Activated naive CD4-positive, alpha-beta T cell treated with anti-CD3 and anti-CD28 coated beads for 36 hours (primary cell): ENCODE results near the gene MAP4K1. TPM values are rescaled to one million over a fixed set of nuclear protein-coding genes. Genes with fewer than 3 reads are reported as not detected.

ENCODE experiments used
- CTCF ChIA-PET: fragments of 350-600 bp; sonication (Branson Sonifier 250); formaldehyde crosslinking; loops from one replicate; lab custom pipeline; 2021; ENCODE audit warnings: antibody characterized with exemption; lab: Charles Lee
- DNase-seq: peaks from one replicate; pipeline ENCODE4 v3.0.0-alpha.2; 2020
- H3K27ac Mint-ChIP-seq: one replicate; pipeline ENCODE4 v1.8.0; 2021; ENCODE audit warnings: mild to moderate bottlenecking, mixed read lengths
- H3K27me3 Mint-ChIP-seq: one replicate; pipeline ENCODE4 v1.8.0; 2021; ENCODE audit warnings: low read depth, mixed read lengths
- H3K36me3 Mint-ChIP-seq: one replicate; pipeline ENCODE4 v1.8.0; 2021; ENCODE audit warnings: low read depth, mixed read lengths
- H3K4me1 Mint-ChIP-seq: one replicate; pipeline ENCODE4 v1.8.0; 2021; ENCODE audit warnings: low read depth, mixed read lengths
- H3K4me3 Mint-ChIP-seq: one replicate; pipeline ENCODE4 v1.8.0; 2021; ENCODE audit warnings: mild to moderate bottlenecking, moderate library complexity, mixed read lengths
- H3K9me3 Mint-ChIP-seq: one replicate; pipeline ENCODE4 v1.8.0; 2021; ENCODE audit warnings: mixed read lengths
- intact Hi-C: fragments of 100-400 bp; cut with micrococcal nuclease; formaldehyde crosslinking; loops from one replicate; pipeline ENCODE4 v1.15.1; 2023
- total RNA-seq, 2 experiments: library from RNA; stranded (reverse); gene quantifications; one replicate each; pipeline ENCODE4 v1.2.3, GENCODE V29; 2021

Gene MAP4K1
- 100 to 1,000 TPM; 135 to 148 TPM for total RNA-seq

DNA sequence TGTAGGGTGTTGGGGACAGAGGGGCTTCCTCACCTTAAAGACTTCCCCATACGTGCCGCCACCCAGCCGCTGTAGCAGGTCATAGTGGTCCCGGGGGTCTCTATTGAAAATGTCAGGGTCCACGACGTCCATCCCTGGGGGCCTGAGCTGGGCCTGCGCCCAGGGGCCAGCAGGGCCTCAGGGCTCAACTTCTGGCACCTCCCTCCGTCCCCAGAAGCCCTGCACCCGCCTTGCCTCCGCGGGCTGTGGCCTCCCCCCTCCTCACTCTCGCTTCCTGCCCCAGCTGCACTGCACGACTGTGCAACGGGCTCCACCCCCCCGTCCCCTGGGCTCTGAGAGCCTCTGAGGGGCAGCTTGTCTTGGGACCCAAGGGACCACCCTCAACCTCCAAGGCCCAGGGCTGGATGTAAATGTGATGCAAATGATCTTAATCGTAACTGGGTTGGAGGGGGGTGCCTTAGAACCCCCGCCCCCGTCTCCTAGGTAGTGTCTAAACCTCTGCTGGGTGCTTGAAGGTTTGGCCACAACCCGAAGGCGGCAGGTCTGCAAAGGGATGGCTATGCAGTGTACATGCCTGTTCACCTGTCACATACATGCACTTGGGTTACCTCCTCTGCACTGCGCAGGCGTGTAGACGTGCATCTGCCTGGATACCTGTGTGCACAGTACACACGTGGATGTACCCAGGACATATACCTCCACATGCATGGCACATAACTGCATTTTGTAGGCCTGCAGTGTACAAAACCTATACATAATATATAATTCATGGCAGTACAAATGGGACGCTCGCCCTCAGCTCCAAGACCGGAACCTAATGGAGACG, at the start of gene MAP4K1:
MAP4K1 (minus strand) TSS at position 190 of the 826 bp plus-strand sequence; CDS start at position 132, 58 bp downstream.
- DNase-seq, result peak; percentile 84
- H3K9me3 Mint-ChIP-seq, result no peaks in the 10 kb centered on the region
- peaks cover 49% of the 10 kb centered on the region for H3K4me1 Mint-ChIP-seq
- H3K27ac Mint-ChIP-seq, result peak within 1 kb of the TSS; percentile 91
- H3K36me3 Mint-ChIP-seq, result peaks cover 43% of the 10 kb centered on the region
- CTCF ChIA-PET, result interaction anchor here (1.0 to 5.9 kb wide), 6 partner anchors 17 to 215 kb away, joined by 3 to 42 read pairs (median 4); partner anchors contain the start of gene FAM98C
- H3K4me3 Mint-ChIP-seq, result peak within 1 kb of the TSS; percentile 100
- intact Hi-C loops, result loop anchor here (1.0 to 10.0 kb wide), 12 partner anchors 29 to 713 kb away; partner anchors contain the start of genes ACTN4, KCNK6, MRPS12 and PSMD8
- no peaks in the 10 kb centered on the region for H3K27me3 Mint-ChIP-seq

DNA sequence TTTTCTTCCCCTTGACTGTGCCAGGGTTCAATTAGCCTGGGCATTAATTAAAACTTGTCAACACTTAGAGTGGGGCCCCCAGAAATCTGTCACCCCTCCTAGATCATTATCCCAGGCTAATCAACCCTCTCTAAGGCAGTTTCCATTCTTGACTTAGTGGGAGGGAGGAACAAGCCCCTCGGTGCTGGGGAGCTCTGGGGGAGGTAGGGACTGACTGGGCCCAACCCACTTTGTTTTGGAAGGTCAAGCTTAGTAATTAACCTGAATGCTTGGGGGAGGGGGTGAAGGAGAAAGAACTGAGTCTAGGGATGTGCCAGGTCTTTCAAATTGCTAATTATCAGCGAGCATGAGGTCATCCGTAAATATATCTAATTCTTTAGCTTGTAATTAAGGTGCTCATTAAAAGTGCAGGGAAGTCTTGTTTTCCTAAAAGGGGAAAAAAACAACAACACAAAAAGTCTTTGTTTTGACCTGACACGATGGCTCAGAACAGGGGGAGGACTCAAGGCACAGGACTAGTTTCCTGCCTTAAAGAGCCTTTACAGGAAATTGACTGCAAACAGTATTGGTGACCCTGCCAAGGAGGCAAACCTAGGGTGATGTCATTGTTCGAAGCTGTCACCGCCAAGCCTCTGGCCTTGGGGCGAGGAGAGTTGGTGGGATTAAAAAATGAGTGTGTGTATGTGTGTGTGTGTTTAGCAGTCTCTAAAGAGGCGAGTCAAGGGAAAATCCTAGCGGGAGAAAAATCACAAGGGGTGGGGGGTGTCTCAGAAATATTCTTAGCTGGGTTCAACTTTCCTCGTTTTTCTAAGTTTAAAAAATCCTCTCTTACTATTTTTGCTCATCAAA, 49.1 kb upstream of the MAP4K1 start:
- H3K27ac Mint-ChIP-seq, result no peak overlapping the region

DNA sequence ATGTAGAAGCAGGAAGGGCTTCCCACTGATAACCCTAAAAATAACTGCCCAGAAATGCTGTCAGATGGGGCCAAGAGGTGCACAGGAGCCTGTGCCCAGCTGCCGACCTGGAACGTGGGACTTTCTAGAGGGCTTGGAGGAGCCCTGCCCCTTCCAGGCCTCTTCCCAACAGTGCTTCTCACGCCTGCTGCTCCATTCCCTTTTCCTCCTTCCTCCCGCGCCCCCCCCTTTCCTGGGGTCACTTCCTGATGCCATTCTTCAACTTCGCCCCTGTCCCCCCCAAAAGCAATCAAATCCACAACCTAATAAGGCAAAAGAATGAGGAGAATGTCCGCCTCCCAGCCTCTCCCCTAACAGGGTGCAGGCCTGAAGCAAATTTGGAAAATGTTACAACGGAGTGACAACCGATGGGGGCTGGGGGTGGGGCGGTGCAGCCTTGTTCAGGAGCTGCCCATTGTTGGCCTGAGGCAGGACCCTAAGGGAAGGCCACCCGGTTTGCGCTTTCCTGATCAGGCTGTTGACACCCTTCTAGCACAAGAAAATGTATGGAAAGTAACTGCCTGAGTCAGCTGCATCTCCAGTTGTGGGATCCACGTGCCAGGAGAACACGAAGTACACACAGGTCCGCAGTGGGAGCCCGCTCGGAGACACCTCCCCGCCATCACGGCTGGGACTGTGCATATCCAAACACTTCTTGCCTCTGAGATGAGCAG, 48.4 kb upstream of the MAP4K1 start:
- DNase-seq, result no peak
- intact Hi-C loops, result no loop called here
- Mint-ChIP-seq H3K36me3 (peaks cover 6% of the 10 kb centered on the region), H3K9me3 (no peaks in the 10 kb centered on the region), H3K27ac (no peak overlapping the region), H3K4me3 (no peak overlapping the region), H3K27me3 (peaks cover 20% of the 10 kb centered on the region), H3K4me1 (peaks cover 53% of the 10 kb centered on the region)
- CTCF ChIA-PET, result interaction anchor here (1.3 kb wide), 1 partner anchor 221 kb away, joined by 4 read pairs; no protein-coding TSS in a partner anchor

More for the DNA sequence above, 49.1 kb upstream of the MAP4K1 start:
- Mint-ChIP-seq H3K27me3 (peaks cover 18% of the 10 kb centered on the region), H3K4me3 (no peak overlapping the region), H3K9me3 (no peaks in the 10 kb centered on the region), H3K4me1 (peaks cover 52% of the 10 kb centered on the region), H3K36me3 (peaks cover 5% of the 10 kb centered on the region)
- DNase-seq, result peak; percentile 30
- intact Hi-C loops, result no loop called here
- CTCF ChIA-PET, result interaction anchor here (1.0 to 1.3 kb wide), 2 partner anchors 33 to 220 kb away, joined by 4 read pairs; no protein-coding TSS in a partner anchor

DNA sequence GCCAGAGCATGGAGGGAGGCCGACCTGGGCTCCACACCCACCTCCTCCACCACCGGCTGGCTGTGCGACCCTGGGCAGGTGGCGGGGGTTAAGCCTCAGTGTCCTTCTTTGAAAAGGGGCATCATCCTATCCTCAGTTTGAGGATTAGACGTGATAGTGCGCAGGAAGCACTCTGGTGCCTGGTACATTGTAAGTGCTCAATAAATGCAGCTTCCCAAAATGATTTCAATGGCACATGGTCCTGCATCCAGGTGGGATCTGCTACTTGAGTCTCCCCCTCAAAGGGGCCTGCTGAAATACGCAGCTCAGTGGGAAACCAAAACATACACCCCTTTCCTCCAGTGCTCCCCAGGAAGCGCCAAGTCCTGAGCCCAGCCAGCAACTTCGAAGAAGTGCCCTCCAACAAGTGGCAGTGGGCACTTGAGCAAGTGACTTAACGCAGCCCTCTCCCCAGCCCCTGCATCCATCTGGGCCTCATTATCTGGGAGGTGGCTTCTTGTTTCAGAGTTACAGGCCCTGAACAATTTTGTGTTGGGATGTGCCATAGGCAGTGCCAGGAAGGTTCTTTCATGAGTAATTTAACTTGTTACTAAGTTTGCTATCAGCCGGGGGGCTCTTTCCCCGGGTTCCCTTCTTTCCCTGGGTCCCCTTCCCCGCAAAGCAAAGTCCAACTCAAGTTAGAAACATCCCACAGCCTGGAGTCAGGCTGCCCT, 47.6 kb upstream of the MAP4K1 start:
- Mint-ChIP-seq H3K36me3 (peaks cover 11% of the 10 kb centered on the region), H3K4me3 (no peak overlapping the region), H3K27ac (no peak overlapping the region), H3K9me3 (no peaks in the 10 kb centered on the region), H3K4me1 (peaks cover 55% of the 10 kb centered on the region), H3K27me3 (peaks cover 24% of the 10 kb centered on the region)
- intact Hi-C loops, result no loop called here
- no peak for DNase-seq
- CTCF ChIA-PET, result interaction anchor here (0.5 to 0.6 kb wide), 2 partner anchors 344 to 845 kb away, joined by 3 read pairs; no protein-coding TSS in a partner anchor

DNA sequence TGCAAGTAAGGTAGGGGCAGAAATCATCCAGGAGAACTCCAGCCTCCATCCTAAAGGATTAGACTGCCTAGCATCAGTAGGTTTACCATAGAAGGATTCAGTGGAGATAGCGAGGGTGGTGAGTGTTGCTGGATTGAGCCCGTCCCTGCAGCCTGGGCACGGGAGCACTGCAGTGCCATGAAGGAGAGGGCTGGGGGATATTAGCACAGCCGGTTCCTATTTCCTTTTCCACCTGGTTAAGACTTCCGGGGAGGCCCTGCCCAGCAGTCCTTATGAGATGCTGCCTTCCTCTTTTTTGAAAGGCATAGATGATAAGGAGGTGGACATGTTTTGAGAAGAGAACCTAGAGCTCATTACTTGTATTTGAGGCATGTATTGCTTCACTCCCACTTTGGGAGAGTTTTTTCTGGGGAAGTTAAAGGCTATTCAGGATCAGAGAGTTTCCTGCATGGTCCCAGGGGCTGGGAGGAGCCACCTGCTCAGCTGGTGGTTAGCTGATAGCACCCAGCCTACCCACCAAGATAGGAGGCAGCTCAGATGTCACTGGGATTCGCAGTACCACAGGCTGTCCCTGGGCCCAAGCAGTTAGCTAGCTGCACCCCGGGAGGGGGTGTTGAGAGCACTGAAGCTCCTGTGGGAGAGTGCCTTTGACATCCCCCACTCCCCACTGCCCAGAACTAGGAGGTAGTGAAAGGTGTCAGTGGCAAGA, 46.9 kb upstream of the MAP4K1 start:
- intact Hi-C loops, result no loop called here
- Mint-ChIP-seq H3K36me3 (peaks cover 11% of the 10 kb centered on the region), H3K4me3 (no peak overlapping the region), H3K27me3 (peaks cover 21% of the 10 kb centered on the region), H3K27ac (no peak overlapping the region), H3K9me3 (no peaks in the 10 kb centered on the region), H3K4me1 (peaks cover 48% of the 10 kb centered on the region)
- CTCF ChIA-PET, result interaction anchor here (0.5 to 0.6 kb wide), 2 partner anchors 345 to 846 kb away, joined by 3 read pairs; no protein-coding TSS in a partner anchor
- no peak for DNase-seq

DNA sequence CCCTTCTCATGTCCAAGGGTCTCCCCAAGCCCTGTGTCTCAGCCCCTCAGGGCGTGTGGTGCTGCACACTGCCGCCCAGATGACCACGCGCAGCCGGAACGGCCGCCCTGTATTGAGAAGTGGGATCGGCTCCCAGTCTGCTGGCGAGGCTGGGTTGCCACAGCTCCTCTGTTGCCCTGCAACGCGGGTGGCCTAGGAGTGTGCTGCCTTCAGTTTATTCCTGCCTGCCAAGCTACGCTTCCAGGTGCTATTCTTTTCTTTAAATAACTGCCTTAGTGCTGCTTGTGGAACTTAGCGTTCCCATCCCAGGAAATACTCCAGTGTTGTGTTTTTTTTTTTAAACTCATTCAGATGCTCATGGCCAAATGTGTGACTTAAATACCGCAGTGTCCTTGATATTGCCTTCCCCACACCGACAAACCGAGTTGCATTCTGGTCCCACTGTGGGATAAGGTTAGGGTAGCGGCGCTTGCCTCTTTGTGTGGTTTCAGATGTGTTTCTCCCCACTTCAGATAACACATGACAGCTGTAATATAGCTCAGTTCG, 46.3 kb upstream of the MAP4K1 start:
- intact Hi-C loops, result no loop called here
- CTCF ChIA-PET, result interaction anchor here (0.6 kb wide), 1 partner anchor 14 kb away, joined by 5 read pairs; no protein-coding TSS in a partner anchor
- H3K36me3 Mint-ChIP-seq, result peaks cover 10% of the 10 kb centered on the region
- H3K27ac Mint-ChIP-seq, result no peak overlapping the region
- DNase-seq, result no peak
- H3K9me3 Mint-ChIP-seq, result no peaks in the 10 kb centered on the region
- H3K27me3 Mint-ChIP-seq, result peaks cover 16% of the 10 kb centered on the region
- H3K4me3 Mint-ChIP-seq, result no peak overlapping the region
- H3K4me1 Mint-ChIP-seq, result peaks cover 42% of the 10 kb centered on the region

DNA sequence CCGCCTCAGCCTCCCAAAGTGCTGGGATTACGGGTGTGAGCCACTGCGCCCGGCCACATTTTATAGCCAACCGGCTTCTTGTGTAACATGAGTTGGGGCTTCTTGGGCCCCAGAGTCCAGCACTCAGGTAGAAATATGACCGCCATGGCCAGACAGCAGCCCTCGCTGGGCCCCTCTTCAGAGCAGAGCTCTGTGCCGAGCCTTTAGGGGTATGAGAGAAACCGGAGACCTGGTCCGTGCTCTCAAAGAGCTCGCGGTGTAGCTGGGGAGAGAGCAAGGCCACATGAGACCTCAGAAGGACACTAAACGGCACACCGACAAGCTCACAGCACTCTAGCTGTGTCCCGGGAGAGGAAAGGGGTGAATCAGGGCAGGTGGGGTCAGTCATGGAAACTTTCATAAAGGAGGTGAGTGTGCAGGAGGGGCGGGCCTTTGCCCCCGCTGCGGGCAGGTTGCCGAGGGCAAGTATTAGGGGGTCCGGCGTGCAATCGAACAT, 45.5 kb upstream of the MAP4K1 start:
- no peak for DNase-seq
- H3K4me1 Mint-ChIP-seq, result peaks cover 39% of the 10 kb centered on the region
- H3K36me3 Mint-ChIP-seq, result peaks cover 10% of the 10 kb centered on the region
- no peak overlapping the region for H3K4me3 Mint-ChIP-seq
- no peak overlapping the region for H3K27ac Mint-ChIP-seq
- peaks cover 16% of the 10 kb centered on the region for H3K27me3 Mint-ChIP-seq
- intact Hi-C loops, result no loop called here
- CTCF ChIA-PET, result interaction anchor here (1.5 kb wide), 1 partner anchor 29 kb away, joined by 6 read pairs; no protein-coding TSS in a partner anchor
- no peaks in the 10 kb centered on the region for H3K9me3 Mint-ChIP-seq

DNA sequence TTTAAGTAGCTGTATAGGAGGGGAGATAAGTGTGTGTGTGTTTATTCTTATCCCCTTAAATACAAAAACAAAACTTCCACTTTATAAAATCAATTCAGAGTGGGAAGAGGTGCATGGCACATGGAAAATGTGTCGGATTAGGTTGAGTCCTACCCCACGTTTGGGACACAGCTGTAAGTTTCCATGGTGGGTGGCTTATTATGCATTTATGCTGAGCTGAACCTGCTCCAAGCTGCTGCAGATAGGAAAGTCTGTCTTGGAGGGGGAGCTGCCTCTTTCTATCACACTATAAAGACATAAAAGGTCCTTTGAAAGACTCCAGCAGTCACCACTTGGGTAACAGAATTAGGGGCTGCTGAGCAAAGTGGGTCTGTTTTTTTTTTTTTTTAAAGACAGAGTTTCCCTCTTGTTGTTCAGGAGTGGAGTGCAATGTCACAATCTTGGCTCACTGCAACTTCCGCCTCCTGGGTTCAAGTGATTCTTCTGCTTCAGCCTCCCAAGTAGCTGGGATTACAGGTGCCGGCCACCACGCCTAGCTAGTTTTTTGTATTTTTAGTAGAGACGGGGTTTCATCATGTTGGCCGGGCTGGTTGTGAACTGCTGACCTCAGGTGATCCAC, 44.9 kb upstream of the MAP4K1 start:
- DNase-seq, result no peak
- peaks cover 16% of the 10 kb centered on the region for H3K27me3 Mint-ChIP-seq
- intact Hi-C loops, result no loop called here
- peaks cover 9% of the 10 kb centered on the region for H3K36me3 Mint-ChIP-seq
- CTCF ChIA-PET, result interaction anchor here (0.7 to 1.5 kb wide), 2 partner anchors 15 to 28 kb away, joined by 3 to 6 read pairs; partner anchors contain the start of gene ACTN4
- H3K4me3 Mint-ChIP-seq, result no peak overlapping the region
- H3K9me3 Mint-ChIP-seq, result no peaks in the 10 kb centered on the region
- H3K4me1 Mint-ChIP-seq, result peaks cover 39% of the 10 kb centered on the region
- no peak overlapping the region for H3K27ac Mint-ChIP-seq

DNA sequence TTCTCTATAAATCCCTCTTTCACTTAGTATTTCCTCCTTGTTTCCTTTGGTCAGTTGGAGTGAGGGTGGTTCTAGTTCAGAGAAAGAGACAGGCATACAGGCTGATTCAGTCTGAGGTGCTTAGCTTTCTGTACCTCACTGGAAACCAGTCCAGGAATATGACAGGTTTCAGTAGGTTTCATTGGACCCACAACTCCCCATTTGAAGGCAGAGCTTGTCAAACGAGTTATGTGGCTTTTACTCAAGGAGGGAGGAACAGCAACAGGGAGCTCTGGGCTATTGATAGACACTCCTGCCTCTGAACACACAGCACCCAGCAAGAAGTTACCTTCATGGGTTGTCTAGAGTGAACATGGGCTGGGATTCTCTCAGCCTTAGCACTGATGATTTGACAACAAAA, 44.2 kb upstream of the MAP4K1 start:
- CTCF ChIA-PET, result interaction anchor here (0.6 to 1.5 kb wide), 3 partner anchors 15 to 144 kb away, joined by 3 to 6 read pairs (median 3); partner anchors contain the start of gene ACTN4
- Mint-ChIP-seq H3K36me3 (peaks cover 10% of the 10 kb centered on the region), H3K27me3 (peaks cover 16% of the 10 kb centered on the region), H3K4me1 (peaks cover 43% of the 10 kb centered on the region), H3K27ac (no peak overlapping the region), H3K9me3 (no peaks in the 10 kb centered on the region), H3K4me3 (no peak overlapping the region)
- intact Hi-C loops, result no loop called here
- no peak for DNase-seq

DNA sequence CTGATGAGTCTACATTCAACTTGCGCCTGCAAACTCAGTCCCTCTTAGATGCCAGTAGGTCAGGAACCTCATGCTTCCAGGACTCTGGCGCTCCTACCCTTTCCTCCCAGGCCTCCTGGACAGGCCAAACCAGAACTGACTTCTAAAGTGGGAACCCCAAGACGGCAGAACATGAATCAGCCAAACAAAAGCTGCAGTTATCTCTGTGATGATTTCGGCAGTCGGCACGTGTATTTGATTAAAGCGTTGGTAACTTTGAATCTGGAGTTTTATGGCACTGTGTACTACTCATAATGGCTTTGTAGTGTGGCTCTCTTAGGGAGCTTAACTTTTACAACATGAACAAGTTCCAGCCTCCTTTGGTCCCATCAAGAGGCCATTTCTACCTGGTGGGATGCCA, 43.4 kb upstream of the MAP4K1 start:
- intact Hi-C loops, result no loop called here
- CTCF ChIA-PET, result no interaction called here
- Mint-ChIP-seq H3K9me3 (no peaks in the 10 kb centered on the region), H3K4me1 (peaks cover 42% of the 10 kb centered on the region), H3K36me3 (peaks cover 10% of the 10 kb centered on the region), H3K27ac (no peak overlapping the region), H3K4me3 (no peak overlapping the region), H3K27me3 (peaks cover 16% of the 10 kb centered on the region)
- DNase-seq, result no peak
